Astrocyte of the spinal cord (primary cell): ENCODE results near the gene PSMA7.
"Not testable (repeated sequence)": the region's sequence is repeated elsewhere in the genome, so short reads cannot be mapped to it uniquely, and the experiment has no call there.

Experiments used
- DNase-seq: peaks from one replicate; pipeline ENCODE4 v3.0.0; 2011; ENCODE audit warnings: low read depth, low spot score
- H3K4me3 ChIP-seq: 2 replicates; pipeline ENCODE4 v1.5.1; 2011; ENCODE audit warnings: low read depth, mild to moderate bottlenecking, low read length, moderate library complexity
- CTCF ChIP-seq: IDR thresholded peaks from 2 replicates; pipeline ENCODE4 v1.5.1; 2012; ENCODE audit warnings: low read depth, mild to moderate bottlenecking, low read length, inconsistent platforms
- in situ Hi-C: cut with HindIII; loops from 2 replicates; pipeline ENCODE4 v1.10.0; 2017; ENCODE audit warnings: low sequenced_read_pairs

Gene PSMA7

GRCh38 chr20:62117362-62117646 lies 25.9 kb downstream of the PSMA7 start:
- TF ChIP-seq CTCF = no peak
- DNase-seq = no peak
- in situ Hi-C loops = no loop called here
- no peak overlapping the region for H3K4me3 ChIP-seq

- H3K4me3 ChIP-seq = no peak overlapping the region
- no peak for TF ChIP-seq CTCF
- in situ Hi-C loops = no loop called here
- no peak for DNase-seq
Observed at GRCh38 chr20:62116558-62117361, 26.4 kb downstream of the PSMA7 start.

- DNase-seq, H3K4me3 ChIP-seq, in situ Hi-C loops: not testable (repeated sequence)
Observed at GRCh38 chr20:62115800-62116407, 27.3 kb downstream of the PSMA7 start.

GRCh38 chr20:62114894-62115293 lies 28.3 kb downstream of the PSMA7 start:
- TF ChIP-seq CTCF = no peak
- in situ Hi-C loops = no loop called here
- no peak for DNase-seq
- no peak overlapping the region for H3K4me3 ChIP-seq

DNA sequence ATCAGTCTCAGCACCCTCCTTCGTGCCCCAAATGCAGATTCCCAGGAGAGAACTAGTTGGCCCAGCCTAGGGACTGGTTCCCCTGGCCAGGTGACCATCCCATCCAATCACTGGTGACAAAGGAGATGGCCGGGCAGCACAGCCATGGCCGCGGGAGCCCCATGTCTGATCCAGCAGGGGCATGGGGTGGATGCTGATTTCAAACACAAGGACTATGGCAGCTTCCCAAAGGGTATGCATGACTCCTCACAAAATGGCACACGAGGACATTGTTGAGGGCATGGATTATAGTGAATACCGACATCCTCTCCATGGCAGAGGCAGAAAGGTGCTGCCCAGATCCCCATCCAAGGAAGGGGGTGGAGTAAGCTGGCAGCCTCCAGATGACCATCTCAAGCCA lies 30.8 kb downstream of the PSMA7 start:
- no peak for TF ChIP-seq CTCF
- DNase-seq = no peak
- no peak overlapping the region for H3K4me3 ChIP-seq
- in situ Hi-C loops = no loop called here

- no peak overlapping the region for H3K4me3 ChIP-seq
- in situ Hi-C loops = no loop called here
- no peak for TF ChIP-seq CTCF
- DNase-seq = no peak
Observed at GRCh38 chr20:62111148-62111547, 32.0 kb downstream of the PSMA7 start.

DNA sequence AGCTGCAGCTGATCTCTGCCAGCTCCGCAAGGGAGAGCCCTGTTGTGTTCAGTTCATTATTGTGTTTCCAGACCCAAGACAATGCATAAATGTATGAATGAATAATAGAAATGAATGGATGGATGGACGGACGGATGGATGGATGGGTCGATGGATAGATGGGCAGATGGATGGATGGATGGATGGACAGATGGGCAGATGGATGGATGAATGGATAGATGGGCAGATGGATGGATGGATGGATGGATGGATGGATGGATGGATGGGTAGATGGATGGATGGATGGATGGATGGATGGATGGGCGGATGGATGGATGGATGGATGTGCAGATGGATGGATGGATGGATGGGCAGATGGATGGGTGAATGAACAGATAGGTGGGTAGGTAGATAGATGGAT lies 37.6 kb downstream of the PSMA7 start:
- in situ Hi-C loops = no loop called here

More for the DNA sequence above, 37.6 kb downstream of the PSMA7 start:
- no peak for DNase-seq
- no peak overlapping the region for H3K4me3 ChIP-seq
- no peak for TF ChIP-seq CTCF
